WERI-Rb-1 (cell line): ENCODE measurements around the gene TTC12.

ENCODE experiments used
- DNase-seq: peaks from one replicate; pipeline ENCODE4 v3.0.0-alpha.2; 2020
- H3K27ac ChIP-seq: fragments of 250-450 bp; sonication (Bioruptor Pico); 2 replicates; pipeline ENCODE4 v1.5.1; 2020; ENCODE audit warnings: mild to moderate bottlenecking, moderate library complexity
- H3K27me3 ChIP-seq: fragments of 250-450 bp; sonication (Bioruptor Pico); 2 replicates; pipeline ENCODE4 v1.5.1; 2021; ENCODE audit warnings: mild to moderate bottlenecking, low read depth, moderate library complexity; ENCODE audit not compliant: insufficient read depth, severe bottlenecking
- H3K36me3 ChIP-seq: fragments of 250-450 bp; sonication (Bioruptor Pico); 2 replicates; pipeline ENCODE4 v1.5.1; 2020; ENCODE audit warnings: mild to moderate bottlenecking, moderate library complexity
- H3K4me3 ChIP-seq: 2 replicates; pipeline ENCODE4 v1.5.1; 2011; ENCODE audit warnings: low read depth, mild to moderate bottlenecking, control low read depth, low read length
- H3K9me3 ChIP-seq: fragments of 250-450 bp; sonication (Bioruptor Pico); 2 replicates; pipeline ENCODE4 v1.5.1; 2021; ENCODE audit warnings: mild to moderate bottlenecking, moderate library complexity; ENCODE audit not compliant: severe bottlenecking
- TF ChIP-seq, protein P1 (sequence below): IDR thresholded peaks from 2 replicates; pipeline ENCODE4 v1.5.1; 2011; ENCODE audit warnings: low read depth, mild to moderate bottlenecking, control low read depth, inconsistent platforms, low read length

Gene TTC12

DNA sequence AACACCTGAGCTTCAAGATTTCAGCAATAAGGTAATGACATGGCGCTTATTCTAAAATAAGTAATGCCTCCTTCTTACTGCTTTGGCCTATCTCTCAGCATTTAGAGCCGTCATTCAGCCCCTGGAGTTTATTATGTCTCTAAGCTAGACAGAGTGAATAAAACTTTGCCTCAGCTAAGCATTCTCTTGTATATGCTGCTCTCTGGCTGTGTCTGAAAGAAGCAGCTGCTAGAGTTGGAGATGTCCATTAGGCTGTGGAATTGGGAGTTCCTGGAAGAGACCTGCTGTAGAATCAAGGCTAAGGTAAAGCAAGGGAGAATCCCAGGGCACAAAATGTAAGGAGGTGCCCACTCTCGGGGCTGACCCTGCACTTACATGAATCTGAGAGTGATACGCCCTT, 35.5 kb upstream of the TTC12 start:
- TF ChIP-seq, protein P1, sequence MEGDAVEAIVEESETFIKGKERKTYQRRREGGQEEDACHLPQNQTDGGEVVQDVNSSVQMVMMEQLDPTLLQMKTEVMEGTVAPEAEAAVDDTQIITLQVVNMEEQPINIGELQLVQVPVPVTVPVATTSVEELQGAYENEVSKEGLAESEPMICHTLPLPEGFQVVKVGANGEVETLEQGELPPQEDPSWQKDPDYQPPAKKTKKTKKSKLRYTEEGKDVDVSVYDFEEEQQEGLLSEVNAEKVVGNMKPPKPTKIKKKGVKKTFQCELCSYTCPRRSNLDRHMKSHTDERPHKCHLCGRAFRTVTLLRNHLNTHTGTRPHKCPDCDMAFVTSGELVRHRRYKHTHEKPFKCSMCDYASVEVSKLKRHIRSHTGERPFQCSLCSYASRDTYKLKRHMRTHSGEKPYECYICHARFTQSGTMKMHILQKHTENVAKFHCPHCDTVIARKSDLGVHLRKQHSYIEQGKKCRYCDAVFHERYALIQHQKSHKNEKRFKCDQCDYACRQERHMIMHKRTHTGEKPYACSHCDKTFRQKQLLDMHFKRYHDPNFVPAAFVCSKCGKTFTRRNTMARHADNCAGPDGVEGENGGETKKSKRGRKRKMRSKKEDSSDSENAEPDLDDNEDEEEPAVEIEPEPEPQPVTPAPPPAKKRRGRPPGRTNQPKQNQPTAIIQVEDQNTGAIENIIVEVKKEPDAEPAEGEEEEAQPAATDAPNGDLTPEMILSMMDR: no peak
- Histone ChIP-seq H3K27ac (no peak overlapping the region), H3K36me3 (peaks cover 8% of the 10 kb centered on the region), H3K4me3 (no peak overlapping the region), H3K27me3 (no peaks in the 10 kb centered on the region), H3K9me3 (no peaks in the 10 kb centered on the region)
- DNase-seq: no peak

DNA sequence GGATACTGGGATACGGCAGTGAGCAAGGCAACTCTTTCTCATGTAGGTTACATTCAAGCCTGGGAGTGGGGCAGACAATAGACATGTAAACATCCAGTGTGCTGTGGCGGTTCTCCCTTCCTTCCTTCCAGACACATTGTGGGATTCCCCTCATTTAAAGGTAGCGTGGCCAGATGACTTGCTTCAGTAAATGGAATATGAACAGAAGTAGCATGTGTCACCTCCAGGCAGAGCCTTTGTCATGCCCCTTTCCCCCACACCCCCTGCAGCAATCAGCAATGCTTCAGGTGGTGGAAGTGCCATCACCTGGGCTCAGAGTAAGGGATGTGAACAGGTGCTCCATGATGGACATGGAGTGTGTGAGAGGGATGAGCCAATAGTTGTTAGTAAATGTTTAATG, 34.8 kb upstream of the TTC12 start:
- Histone ChIP-seq H3K27ac (no peak overlapping the region), H3K4me3 (no peak overlapping the region), H3K27me3 (no peaks in the 10 kb centered on the region), H3K36me3 (peaks cover 8% of the 10 kb centered on the region), H3K9me3 (no peaks in the 10 kb centered on the region)
- DNase-seq: no peak
- TF ChIP-seq, protein P1: no peak

- Histone ChIP-seq H3K4me3 (no peak overlapping the region), H3K36me3 (no peaks in the 10 kb centered on the region), H3K9me3 (no peaks in the 10 kb centered on the region), H3K27me3 (no peaks in the 10 kb centered on the region), H3K27ac (no peak overlapping the region)
- DNase-seq: no peak
- TF ChIP-seq, protein P1: no peak
Observed at GRCh38 chr11:113281052-113281725, 33.2 kb upstream of the TTC12 start.

- no peaks in the 10 kb centered on the region for H3K27me3 ChIP-seq
- no peaks in the 10 kb centered on the region for H3K36me3 ChIP-seq
- TF ChIP-seq, protein P1: no peak
- no peak overlapping the region for H3K4me3 ChIP-seq
- DNase-seq: no peak
- H3K9me3 ChIP-seq: no peaks in the 10 kb centered on the region
- no peak overlapping the region for H3K27ac ChIP-seq
Observed at GRCh38 chr11:113282898-113283437, 31.4 kb upstream of the TTC12 start.

DNA sequence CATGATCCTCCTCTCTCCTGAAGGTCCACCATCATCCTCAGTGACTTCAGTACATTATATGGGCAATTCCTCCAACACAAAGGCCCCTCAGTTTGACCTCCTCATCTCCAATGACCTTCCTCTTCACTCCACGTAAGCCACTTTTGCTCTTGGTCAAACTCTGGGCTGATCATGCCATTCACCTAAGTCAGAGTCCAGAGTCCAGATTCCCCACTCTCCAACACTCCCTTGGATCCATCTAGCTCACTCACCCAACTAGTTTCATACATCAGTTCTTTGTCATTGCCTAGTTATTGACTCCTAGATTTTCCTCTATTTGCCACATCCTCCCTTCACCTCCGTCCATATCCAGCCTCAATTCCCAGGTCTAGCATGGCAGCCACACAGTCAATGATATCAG, 30.5 kb upstream of the TTC12 start:
- no peaks in the 10 kb centered on the region for H3K9me3 ChIP-seq
- no peak for DNase-seq
- H3K36me3 ChIP-seq: no peaks in the 10 kb centered on the region
- no peaks in the 10 kb centered on the region for H3K27me3 ChIP-seq
- H3K4me3 ChIP-seq: no peak overlapping the region
- TF ChIP-seq, protein P1: no peak
- H3K27ac ChIP-seq: no peak overlapping the region

- H3K9me3 ChIP-seq: no peaks in the 10 kb centered on the region
- DNase-seq: no peak
- H3K27ac ChIP-seq: no peak overlapping the region
- no peak overlapping the region for H3K4me3 ChIP-seq
- TF ChIP-seq, protein P1: no peak
- H3K27me3 ChIP-seq: no peaks in the 10 kb centered on the region
- H3K36me3 ChIP-seq: no peaks in the 10 kb centered on the region
Observed at GRCh38 chr11:113286009-113286408, 28.4 kb upstream of the TTC12 start.
